ENCODE data around the gene ZBTB11.
"Not testable (repeated sequence)": the region's sequence is repeated elsewhere in the genome, so short reads cannot be mapped to it uniquely, and the experiment has no call there.

ZBTB11 gene

GRCh38 chr3:101691685-101692671 is 15.0 kb upstream of the ZBTB11 start:
- in situ Hi-C loops (cut with MboI; ENCODE audit: low sequenced_read_pairs) = not testable (repeated sequence)

- in situ Hi-C loops (cut with MboI; ENCODE audit: low sequenced_read_pairs) = no loop called here
Observed at GRCh38 chr3:101690972-101691371, 14.0 kb upstream of the ZBTB11 start.

GRCh38 chr3:101689286-101689685 is 12.4 kb upstream of the ZBTB11 start:
- in situ Hi-C loops (cut with MboI; ENCODE audit: low sequenced_read_pairs) = no loop called here

- in situ Hi-C loops (cut with MboI; ENCODE audit: low sequenced_read_pairs) = no loop called here
Observed at GRCh38 chr3:101687142-101687931, 10.4 kb upstream of the ZBTB11 start.

- in situ Hi-C loops (cut with MboI; ENCODE audit: low sequenced_read_pairs) = no loop called here
Observed at GRCh38 chr3:101685870-101686307, 9.0 kb upstream of the ZBTB11 start.

GRCh38 chr3:101685050-101685400 is 8.1 kb upstream of the ZBTB11 start:
- in situ Hi-C loops (cut with MboI; ENCODE audit: low sequenced_read_pairs) = no loop called here

- in situ Hi-C loops (cut with MboI; ENCODE audit: low sequenced_read_pairs) = no loop called here
Observed at GRCh38 chr3:101680466-101680865, 3.5 kb upstream of the ZBTB11 start.

- in situ Hi-C loops (cut with MboI; ENCODE audit: low sequenced_read_pairs) = loop anchor here (10.0 kb wide), 1 partner anchor 104 kb away; the partner anchor contains the start of gene PCNP
Observed at GRCh38 chr3:101678837-101679236, 1.9 kb upstream of the ZBTB11 start.

- in situ Hi-C loops (cut with MboI; ENCODE audit: low sequenced_read_pairs) = loop anchor here (10.0 kb wide), 1 partner anchor 103 kb away; the partner anchor contains the start of gene PCNP
Observed at GRCh38 chr3:101677436-101678286, 729 bp upstream of the ZBTB11 start.

GRCh38 chr3:101676216-101676764 is 642 bp downstream of the ZBTB11 start:
- in situ Hi-C loops (cut with MboI; ENCODE audit: low sequenced_read_pairs) = loop anchor here (10.0 kb wide), 1 partner anchor 101 kb away; the partner anchor contains the start of gene PCNP

GRCh38 chr3:101675709-101676215 is 1.2 kb downstream of the ZBTB11 start:
- in situ Hi-C loops (cut with MboI; ENCODE audit: low sequenced_read_pairs) = loop anchor here (10.0 kb wide), 1 partner anchor 101 kb away; the partner anchor contains the start of gene PCNP

- in situ Hi-C loops (cut with MboI; ENCODE audit: low sequenced_read_pairs) = loop anchor here (10.0 kb wide), 1 partner anchor 100 kb away; the partner anchor contains the start of gene PCNP
Observed at GRCh38 chr3:101674518-101674917, 2.4 kb downstream of the ZBTB11 start.

- in situ Hi-C loops (cut with MboI; ENCODE audit: low sequenced_read_pairs) = loop anchor here (10.0 kb wide), 1 partner anchor 99 kb away; the partner anchor contains the start of gene PCNP
Observed at GRCh38 chr3:101673953-101674352, 3.0 kb downstream of the ZBTB11 start.

- in situ Hi-C loops (cut with MboI; ENCODE audit: low sequenced_read_pairs) = loop anchor here (10.0 kb wide), 1 partner anchor 96 kb away; the partner anchor contains the start of gene PCNP
Observed at GRCh38 chr3:101671014-101671413, 5.9 kb downstream of the ZBTB11 start.

GRCh38 chr3:101667844-101668243 is 9.1 kb downstream of the ZBTB11 start:
- in situ Hi-C loops (cut with MboI; ENCODE audit: low sequenced_read_pairs) = no loop called here

GRCh38 chr3:101667331-101667730 is 9.6 kb downstream of the ZBTB11 start:
- in situ Hi-C loops (cut with MboI; ENCODE audit: low sequenced_read_pairs) = no loop called here

- in situ Hi-C loops (cut with MboI; ENCODE audit: low sequenced_read_pairs) = no loop called here
Observed at GRCh38 chr3:101665851-101666250, 11.1 kb downstream of the ZBTB11 start.

- in situ Hi-C loops (cut with MboI; ENCODE audit: low sequenced_read_pairs) = no loop called here
Observed at GRCh38 chr3:101665357-101665756, 11.6 kb downstream of the ZBTB11 start.

GRCh38 chr3:101660714-101661113 is 16.2 kb downstream of the ZBTB11 start:
- in situ Hi-C loops (cut with MboI; ENCODE audit: low sequenced_read_pairs) = no loop called here

- in situ Hi-C loops (cut with MboI; ENCODE audit: low sequenced_read_pairs) = no loop called here
Observed at GRCh38 chr3:101656651-101657050, 20.3 kb downstream of the ZBTB11 start.
